K562 (cell line): ENCODE data around the gene CDKN2B-AS1. TPM values are rescaled to one million over a fixed set of nuclear protein-coding genes. Genes with fewer than 3 reads are reported as not detected.

Experiments used
- FOXP4 ChIP-seq: sonication (generic); formaldehyde crosslinking; IDR thresholded peaks from 2 replicates; pipeline ENCODE4 v1.8.0; 2022; ENCODE audit warnings: mild to moderate bottlenecking, missing genetic modification reagents, borderline replicate concordance
- FUS ChIP-seq: fragments of 200-400 bp; formaldehyde crosslinking; optimal IDR thresholded peaks from 2 replicates; pipeline ENCODE3; 2017; ENCODE audit warnings: low read depth, low read length
- MXD1 ChIP-seq: fragments of 250-450 bp; sonication (Bioruptor Pico); IDR thresholded peaks from 2 replicates; pipeline ENCODE4 v1.8.0; 2021; ENCODE audit warnings: borderline replicate concordance, mild to moderate bottlenecking, moderate library complexity; ENCODE audit not compliant: poor library complexity, severe bottlenecking
- NFRKB ChIP-seq: fragments of 450-650 bp; IDR thresholded peaks from 2 replicates; pipeline ENCODE4 v1.6.1; 2016; ENCODE audit warnings: low read depth
- SRSF9 ChIP-seq: fragments of 200-400 bp; formaldehyde crosslinking; IDR thresholded peaks from 2 replicates; pipeline ENCODE4 v1.6.1; 2017; ENCODE audit warnings: low read depth, low read length, borderline replicate concordance
- THRB ChIP-seq: fragments of 450-650 bp; formaldehyde crosslinking; conservative IDR thresholded peaks from 2 replicates; pipeline ENCODE4 v1.4.0; 2022; ENCODE audit warnings: mild to moderate bottlenecking, missing genetic modification characterization
- polyA plus RNA-seq, 8 experiments: library from polyadenylated mRNA; depleted of rRNA in 4 of 8; stranded (reverse) in 5 of 8; unstranded in 3 of 8; fragments of >200 nt; fragmentation: Nextera tagmentation in 2 of 8; fragmentation: Illumina TruSeq in 1 of 8; extraction: Ambion mirVana in 2 of 8; extraction: Trizol in 1 of 8; gene quantifications; 2 replicates each; pipeline versions ENCODE4 v1.2.1 to v1.2.3, GENCODE V29; 2011 to 2014; ENCODE audit warnings: inconsistent platforms in 1 of 8, missing spikeins in 1 of 8
- total RNA-seq, 7 experiments: library from RNA; depleted of rRNA in 6 of 7; stranded (reverse); fragments of >200 nt in 6 of 7; fragmentation: Illumina TruSeq in 2 of 7; extraction: Trizol in 2 of 7; gene quantifications; 2 replicates each; pipeline versions ENCODE4 v1.2.1 to v1.2.3, GENCODE V29; 2011 to 2021; ENCODE audit warnings: low replicate concordance in 1 of 7

CDKN2B-AS1 gene
- total and polyA plus RNA-seq, 9 of the 15 experiments (the other 6 are each of a cell fraction or from before 2014, with no cell fraction given), result not detected

GRCh38 chr9:22119522-22120158 is 125.0 kb downstream of the CDKN2B-AS1 start (continued):
- TF ChIP-seq THRB (CRISPR knock-in tag), result no peak
- no peak for TF ChIP-seq MXD1 (CRISPR knock-in tag)
- no peak for TF ChIP-seq FUS
- no peak for TF ChIP-seq FOXP4 (CRISPR knock-in tag)
- TF ChIP-seq SRSF9, result no peak
- TF ChIP-seq NFRKB, result no peak
